Measurements from ENCODE around the gene ERCC4.

ERCC4 gene

GRCh38 chr16:13919683-13920509 lies at the start of gene ERCC4:
TSS of gene ERCC4 (plus strand) at chr16:13920154. CDS start at chr16:13920166, 12 bp downstream.
- TF ChIP-seq CTCF (IDR thresholded peaks at IDR 0.05; ENCODE audit: low read depth, low read length, missing control alignments): peak; percentile 92
- in situ Hi-C loops (cut with HindIII; ENCODE audit: low sequenced_read_pairs): no loop called here
- peak within 1 kb of the TSS; percentile 70 for H3K4me3 ChIP-seq (ENCODE audit: low read depth, low read length)
- DNase-seq (ENCODE audit: low read depth): peak; percentile 98

GRCh38 chr16:13873835-13874438 lies 46.0 kb upstream of the ERCC4 start:
- in situ Hi-C loops (cut with HindIII; ENCODE audit: low sequenced_read_pairs): no loop called here
- no peak overlapping the region for H3K4me3 ChIP-seq (ENCODE audit: low read depth, low read length)
- peak; percentile 9 for DNase-seq (ENCODE audit: low read depth)
- peak; percentile 55 for TF ChIP-seq CTCF (IDR thresholded peaks at IDR 0.05; ENCODE audit: low read depth, low read length, missing control alignments)

- TF ChIP-seq CTCF (IDR thresholded peaks at IDR 0.05; ENCODE audit: low read depth, low read length, missing control alignments): no peak
- no peak for DNase-seq (ENCODE audit: low read depth)
- no peak overlapping the region for H3K4me3 ChIP-seq (ENCODE audit: low read depth, low read length)
- in situ Hi-C loops (cut with HindIII; ENCODE audit: low sequenced_read_pairs): no loop called here
These were observed 44.2 kb upstream of the ERCC4 start for GRCh38 chr16:13875614-13876284.

- H3K4me3 ChIP-seq (ENCODE audit: low read depth, low read length): no peak overlapping the region
- no peak for TF ChIP-seq CTCF (IDR thresholded peaks at IDR 0.05; ENCODE audit: low read depth, low read length, missing control alignments)
- DNase-seq (ENCODE audit: low read depth): no peak
- in situ Hi-C loops (cut with HindIII; ENCODE audit: low sequenced_read_pairs): no loop called here
These were observed 36.7 kb upstream of the ERCC4 start for GRCh38 chr16:13883276-13883675.

GRCh38 chr16:13883881-13884280 lies 36.1 kb upstream of the ERCC4 start:
- no peak for TF ChIP-seq CTCF (IDR thresholded peaks at IDR 0.05; ENCODE audit: low read depth, low read length, missing control alignments)
- in situ Hi-C loops (cut with HindIII; ENCODE audit: low sequenced_read_pairs): no loop called here
- H3K4me3 ChIP-seq (ENCODE audit: low read depth, low read length): no peak overlapping the region
- DNase-seq (ENCODE audit: low read depth): peak; percentile 18

GRCh38 chr16:13885700-13886099 lies 34.3 kb upstream of the ERCC4 start:
- in situ Hi-C loops (cut with HindIII; ENCODE audit: low sequenced_read_pairs): no loop called here
- no peak overlapping the region for H3K4me3 ChIP-seq (ENCODE audit: low read depth, low read length)
- no peak for TF ChIP-seq CTCF (IDR thresholded peaks at IDR 0.05; ENCODE audit: low read depth, low read length, missing control alignments)
- no peak for DNase-seq (ENCODE audit: low read depth)

Measured in astrocyte of the cerebellum (primary cell).